ENCODE results near the gene BMERB1.
"Not testable (repeated sequence)": the region's sequence is repeated elsewhere in the genome, so short reads cannot be mapped to it uniquely, and the experiment has no call there.

Gene BMERB1

DNA sequence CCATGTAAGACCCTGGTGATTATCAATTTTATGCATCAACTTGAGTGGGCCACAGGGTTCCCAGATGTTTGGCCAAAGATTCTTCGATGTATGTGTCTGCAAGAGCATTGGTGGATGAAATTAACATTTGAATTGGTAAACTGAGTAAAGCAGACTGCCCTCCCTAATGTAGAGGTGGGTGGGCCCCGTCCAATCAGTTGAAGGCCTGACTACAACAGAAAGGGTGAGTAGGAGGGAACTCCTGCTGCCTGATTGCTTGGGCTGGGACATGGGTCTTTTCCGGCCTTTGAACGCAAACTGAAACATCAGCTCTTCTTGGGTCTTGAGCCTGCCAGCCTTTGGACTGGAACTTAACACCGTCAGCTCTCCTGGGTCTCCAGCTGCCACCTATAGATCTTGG is 90.6 kb downstream of the BMERB1 start:
- DNase-seq = no peak

GRCh38 chr16:15526097-15526496 is 91.7 kb downstream of the BMERB1 start:
- DNase-seq = no peak

- DNase-seq = no peak
Measured at GRCh38 chr16:15526731-15527130, 92.3 kb downstream of the BMERB1 start.

DNA sequence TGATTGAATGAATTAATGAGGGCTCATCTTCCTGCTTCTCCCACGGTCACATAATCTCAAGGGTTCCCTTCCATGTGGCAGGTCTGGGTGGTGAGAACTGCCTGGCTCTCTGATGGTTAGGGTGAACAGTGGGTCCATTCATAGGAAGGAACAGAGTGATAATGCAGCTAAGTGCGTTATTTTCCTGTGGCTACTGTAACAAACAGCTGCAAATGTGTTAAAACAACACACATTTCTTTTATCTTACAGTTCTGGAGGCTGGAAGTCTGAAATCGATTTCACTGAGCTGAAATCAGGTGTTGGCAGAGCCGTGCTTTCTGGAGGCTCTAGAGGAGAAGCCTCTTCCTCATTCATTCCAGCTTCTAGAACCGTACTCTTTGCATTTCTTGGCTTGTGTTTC is 95.3 kb downstream of the BMERB1 start:
- no peak for DNase-seq

GRCh38 chr16:15530085-15530484 is 95.7 kb downstream of the BMERB1 start:
- no peak for DNase-seq

DNA sequence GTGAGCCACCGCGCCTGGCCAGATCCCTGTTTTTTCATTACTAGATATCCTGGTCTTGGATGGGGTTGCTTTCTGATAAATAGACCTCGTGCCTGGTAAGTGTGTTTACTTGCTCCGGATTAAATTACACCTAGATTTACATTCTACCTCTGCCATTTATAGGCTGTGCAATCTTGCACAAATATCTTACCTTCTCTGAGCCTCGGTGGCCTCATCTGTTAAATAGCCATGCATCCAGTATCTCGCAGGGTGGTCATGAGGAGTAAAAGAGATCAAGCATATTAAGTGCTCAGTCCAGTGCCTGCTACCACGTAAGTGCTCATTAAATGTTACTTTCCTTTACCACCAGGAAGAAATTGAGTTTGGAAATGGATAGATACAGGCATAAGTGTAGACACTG is 98.4 kb downstream of the BMERB1 start:
- no peak for DNase-seq

GRCh38 chr16:15533386-15533785 is 99.0 kb downstream of the BMERB1 start:
- DNase-seq = no peak

DNA sequence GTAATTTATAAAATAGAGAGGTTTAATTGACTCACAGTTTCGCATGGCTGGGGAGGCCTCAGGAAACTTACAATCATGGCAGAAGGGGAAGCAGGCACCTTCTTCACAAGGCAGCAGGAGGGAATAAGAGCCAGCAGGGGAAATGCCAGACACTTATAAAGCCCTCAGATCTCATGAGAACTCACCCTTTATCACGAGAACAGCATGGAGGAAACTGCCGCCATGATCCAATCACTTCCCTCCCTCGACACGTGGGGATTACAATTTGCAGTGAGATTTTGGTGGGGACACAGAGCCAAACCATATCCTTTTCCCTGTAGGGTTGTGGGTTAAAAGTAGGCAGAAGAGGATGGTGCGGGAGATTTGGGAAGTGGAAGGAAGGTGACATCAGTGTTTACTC is 101.4 kb downstream of the BMERB1 start:
- DNase-seq = no peak

DNA sequence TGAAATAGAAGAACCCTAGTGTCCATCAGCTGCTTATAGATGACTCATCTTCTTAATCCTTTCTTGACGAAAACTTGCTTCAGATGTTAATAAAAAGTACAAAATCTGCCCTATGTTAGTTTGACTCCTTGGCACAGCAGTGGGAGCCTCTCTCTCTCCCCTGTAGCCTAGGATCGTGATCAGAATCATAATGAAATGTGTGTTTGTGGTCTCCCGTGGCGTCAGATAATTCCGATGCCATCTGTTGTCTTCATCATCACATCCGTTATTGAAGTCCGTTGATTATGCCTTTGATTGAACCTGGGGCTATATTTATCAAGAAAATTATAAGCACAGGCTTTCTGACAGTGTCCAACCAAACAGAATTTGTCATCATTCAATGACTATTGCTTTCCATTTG is 102.5 kb downstream of the BMERB1 start:
- no peak for DNase-seq

DNA sequence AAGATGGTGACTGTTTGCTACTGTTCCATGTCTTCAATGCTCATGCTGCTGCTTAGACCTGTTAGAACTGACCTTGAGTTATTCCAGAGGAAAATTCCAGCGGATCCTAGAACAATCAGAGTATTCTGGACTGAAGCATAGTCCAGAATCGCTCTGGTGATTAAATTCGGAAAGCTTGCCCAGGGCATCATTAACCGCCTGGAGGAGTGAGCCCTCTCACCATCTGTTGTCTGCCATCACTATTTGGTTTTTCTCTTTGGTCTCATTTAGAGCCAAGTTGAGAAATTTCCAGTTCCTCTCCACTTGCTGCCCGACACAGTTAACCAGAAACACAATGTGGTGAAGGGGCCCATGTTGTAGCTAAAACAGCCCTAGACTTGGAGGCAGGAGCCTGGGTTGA is 104.1 kb downstream of the BMERB1 start:
- DNase-seq = no peak

DNA sequence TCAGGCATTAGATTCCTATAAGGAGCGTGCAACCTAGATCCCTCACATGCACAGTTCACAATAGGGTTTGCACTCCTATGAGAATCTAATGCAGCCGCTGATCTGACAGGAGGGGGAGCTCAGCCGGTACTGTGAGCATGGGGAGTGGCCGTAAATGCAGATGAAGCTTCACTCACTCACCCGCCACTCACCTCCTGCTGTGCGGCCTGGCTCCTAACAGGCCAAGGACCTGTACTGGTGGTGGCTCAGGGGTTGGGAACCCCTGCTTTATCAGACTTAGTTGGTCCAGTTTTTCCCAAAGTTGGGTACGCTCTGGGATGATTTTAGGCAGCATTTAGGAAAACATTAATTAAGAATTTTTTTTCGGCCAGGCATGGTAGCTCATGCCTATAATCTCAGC is 104.8 kb downstream of the BMERB1 start:
- no peak for DNase-seq

GRCh38 chr16:15542261-15542660 is 107.9 kb downstream of the BMERB1 start:
- DNase-seq = no peak

DNA sequence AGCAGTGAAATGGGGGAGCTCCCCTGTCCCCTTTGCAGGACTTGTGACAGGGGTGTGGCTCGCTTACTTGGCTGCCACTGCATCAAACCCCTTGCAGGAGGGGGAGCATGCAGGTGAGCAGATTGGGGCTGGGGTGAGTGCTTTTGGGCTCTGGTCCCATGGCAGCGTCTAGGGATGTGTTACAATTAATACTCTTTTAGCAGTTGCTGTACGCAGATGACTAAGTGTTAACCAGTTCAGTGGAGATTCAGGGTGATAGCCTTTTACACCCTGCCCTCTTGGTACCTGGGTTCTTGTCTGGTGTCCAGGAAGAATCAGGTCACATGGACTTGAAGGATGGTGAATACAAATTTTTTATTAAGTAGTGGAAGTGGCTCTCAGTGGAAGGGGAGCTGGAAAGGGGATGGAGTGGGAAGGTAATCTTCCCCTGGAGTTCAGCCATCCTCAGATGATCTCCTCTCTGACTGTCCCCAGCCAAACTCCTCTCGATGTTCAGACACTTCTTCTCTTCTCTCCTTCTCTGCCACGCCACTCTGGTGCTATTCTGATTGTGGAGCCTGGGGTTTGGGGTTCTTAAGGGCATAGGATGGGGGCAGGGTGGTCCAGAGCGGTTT is 108.5 kb downstream of the BMERB1 start:
- DNase-seq = no peak

GRCh38 chr16:15544405-15544804 is 110.0 kb downstream of the BMERB1 start:
- DNase-seq = no peak

- DNase-seq = no peak
Measured at GRCh38 chr16:15545544-15545943, 111.2 kb downstream of the BMERB1 start.

GRCh38 chr16:15547072-15547767 is 112.8 kb downstream of the BMERB1 start:
- DNase-seq = not testable (repeated sequence)

GRCh38 chr16:15547768-15548096 is 113.3 kb downstream of the BMERB1 start:
- DNase-seq = no peak

DNA sequence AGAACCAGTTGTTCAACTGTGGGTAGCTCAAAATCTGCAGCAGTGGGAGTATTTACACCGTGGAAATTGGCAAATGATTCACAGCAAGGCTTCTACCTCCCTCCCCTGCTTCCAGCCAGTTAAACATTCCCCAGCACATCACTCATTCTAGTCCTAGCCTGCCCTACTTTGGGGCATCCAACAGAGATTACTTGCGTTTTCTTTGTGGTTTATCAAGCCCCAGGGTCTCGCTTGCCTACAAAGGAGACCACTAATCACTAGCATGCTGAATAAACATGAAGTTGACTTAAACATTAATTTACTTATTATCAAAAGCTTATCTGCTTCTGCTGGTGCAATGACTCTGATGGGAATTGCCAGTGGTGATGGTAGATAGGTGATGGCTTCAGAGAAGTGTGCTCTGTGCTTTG is 114.1 kb downstream of the BMERB1 start:
- no peak for DNase-seq

DNA sequence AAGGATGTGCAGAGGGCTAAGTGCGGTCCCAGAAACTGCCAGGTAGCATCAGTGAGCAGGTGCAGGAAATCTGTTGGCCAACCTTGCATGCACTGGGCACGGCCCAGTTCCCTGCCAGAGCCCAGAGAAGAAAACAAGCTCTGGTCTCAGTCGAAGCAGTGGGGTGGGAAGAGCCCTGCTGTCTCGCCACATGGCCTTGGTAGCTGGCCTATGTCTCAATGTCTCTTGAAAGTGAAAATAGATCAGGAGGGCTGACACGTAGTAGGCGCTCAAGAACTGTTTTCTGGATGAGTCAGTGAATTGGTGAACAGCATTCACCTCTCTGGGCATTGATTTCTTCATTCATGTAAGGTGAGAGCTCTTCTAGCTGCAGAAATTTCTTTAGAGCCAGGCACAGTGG is 118.1 kb downstream of the BMERB1 start:
- no peak for DNase-seq

- no peak for DNase-seq
Measured at GRCh38 chr16:15553313-15554088, 119.1 kb downstream of the BMERB1 start.

- no peak for DNase-seq
Measured at GRCh38 chr16:15556130-15556529, 121.7 kb downstream of the BMERB1 start.

GRCh38 chr16:15557258-15557657 is 122.9 kb downstream of the BMERB1 start:
- DNase-seq = no peak

GRCh38 chr16:15559176-15559575 is 124.8 kb downstream of the BMERB1 start:
- DNase-seq = no peak

DNA sequence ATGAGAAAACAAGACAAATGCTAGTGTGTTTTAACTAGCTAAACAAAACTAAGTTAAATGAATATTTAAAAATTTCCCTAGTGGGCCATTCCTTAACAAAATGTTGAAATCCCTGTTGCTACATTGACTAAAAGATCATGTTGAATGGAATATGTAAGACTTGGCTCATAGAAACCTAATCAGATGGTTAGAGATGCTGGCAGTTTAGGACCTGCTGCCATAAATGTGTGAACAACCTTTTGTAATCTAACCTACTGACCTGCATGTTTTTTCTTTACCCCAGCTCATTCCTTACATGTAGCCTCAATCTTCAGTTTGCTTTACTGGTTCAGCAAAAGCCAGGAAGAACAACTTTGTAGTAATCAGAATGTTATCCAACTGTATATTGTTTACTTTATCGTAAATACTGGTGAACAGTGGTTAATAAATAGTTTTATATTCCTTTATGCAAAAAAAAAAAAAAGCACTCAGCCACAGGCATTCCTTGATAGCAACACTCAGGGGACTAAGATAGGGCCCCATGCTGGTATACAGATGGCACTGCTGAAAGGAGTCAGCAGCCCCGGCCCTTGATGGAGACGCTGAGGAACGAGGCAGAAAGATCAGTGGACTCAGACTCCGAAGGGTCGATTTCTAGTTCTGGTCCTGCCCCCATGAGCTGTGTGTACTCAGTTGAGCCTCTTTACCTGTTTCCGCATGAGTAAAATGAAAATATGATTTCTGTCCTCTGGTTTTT is 130.4 kb downstream of the BMERB1 start:
- no peak for DNase-seq

Measured in activated CD4-positive, alpha-beta T cell treated with anti-CD3 and anti-CD28 coated beads, Interleukin-2, amount 50 U/mL, for 1 hour (primary cell).